GM21515 (cell line): Measurements from ENCODE around the gene ALDH18A1.
"Not testable (repeated sequence)": the region's sequence is repeated elsewhere in the genome, so short reads cannot be mapped to it uniquely, and the experiment has no call there.

Experiments used
- ATAC-seq: cut with Tn5 transposase; IDR thresholded peaks from one replicate; pipeline ENCODE4 v1.9.1; 2021; ENCODE audit not compliant: unreplicated experiment

Gene ALDH18A1

GRCh38 chr10:95656291-95657164 is at the start of gene ALDH18A1:
ALDH18A1 (minus strand) TSS chr10:95656711; CDS start chr10:95653377, 3,334 bp downstream.
- peak; percentile 95 for ATAC-seq

- ATAC-seq = no peak
These were observed 41.9 kb upstream of the ALDH18A1 start for GRCh38 chr10:95698415-95698814.

GRCh38 chr10:95697429-95697828 is 40.9 kb upstream of the ALDH18A1 start:
- no peak for ATAC-seq

- no peak for ATAC-seq
These were observed 38.2 kb upstream of the ALDH18A1 start for GRCh38 chr10:95694665-95695064.

- peak; percentile 98 for ATAC-seq
These were observed 37.4 kb upstream of the ALDH18A1 start, which contains the start of gene TCTN3 for GRCh38 chr10:95693668-95694534. TCTN3 (minus strand) TSS chr10:95693927; CDS start chr10:95693899, 28 bp downstream.

DNA sequence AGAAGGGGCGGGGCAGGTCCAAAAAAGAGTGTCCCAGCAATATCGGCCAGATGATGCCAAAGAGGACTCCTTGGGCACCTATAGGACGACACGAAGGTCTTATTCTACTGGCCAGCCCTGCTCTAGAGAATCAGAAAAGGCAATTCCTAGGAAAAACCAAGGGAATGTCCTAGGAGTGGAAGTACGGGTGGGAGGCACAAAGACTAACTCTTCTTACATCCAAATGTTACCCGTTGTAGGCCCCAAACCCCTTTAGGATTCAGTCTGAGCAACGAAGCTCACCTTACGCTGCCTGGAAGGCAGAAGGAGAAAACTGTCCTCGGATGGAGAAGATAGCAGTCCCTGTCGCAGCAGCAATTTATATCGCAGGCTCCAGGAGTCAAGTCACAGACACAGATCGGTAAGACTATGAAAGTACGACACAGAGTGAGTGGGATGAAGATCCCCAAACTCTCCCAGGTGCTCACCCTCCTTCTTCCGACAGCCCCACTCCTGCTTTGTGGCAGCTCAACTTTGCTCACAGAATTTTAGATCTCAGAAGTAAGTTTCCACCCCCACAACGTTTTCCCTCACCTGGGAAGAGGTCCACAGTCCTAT is 36.7 kb upstream of the ALDH18A1 start:
- peak; percentile 2 for ATAC-seq

DNA sequence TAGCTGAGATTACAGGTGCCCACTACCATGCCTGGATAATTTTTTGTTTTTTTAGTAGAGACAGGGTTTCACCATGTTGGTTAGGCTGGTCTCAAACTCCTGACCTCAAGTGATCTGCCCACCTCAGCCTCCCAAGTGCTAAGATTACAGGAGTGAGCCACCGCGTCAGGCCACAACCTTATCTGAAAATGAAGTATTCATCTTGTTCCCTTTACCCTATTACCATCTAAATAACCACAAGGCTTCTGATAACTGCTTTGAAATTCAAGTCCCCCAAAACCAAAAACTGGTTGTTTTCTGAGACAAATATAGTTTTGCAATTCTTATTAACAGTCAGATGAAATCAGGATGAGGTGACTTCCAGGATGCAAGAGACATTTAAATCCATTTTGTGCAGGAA is 34.8 kb upstream of the ALDH18A1 start:
- ATAC-seq = no peak

DNA sequence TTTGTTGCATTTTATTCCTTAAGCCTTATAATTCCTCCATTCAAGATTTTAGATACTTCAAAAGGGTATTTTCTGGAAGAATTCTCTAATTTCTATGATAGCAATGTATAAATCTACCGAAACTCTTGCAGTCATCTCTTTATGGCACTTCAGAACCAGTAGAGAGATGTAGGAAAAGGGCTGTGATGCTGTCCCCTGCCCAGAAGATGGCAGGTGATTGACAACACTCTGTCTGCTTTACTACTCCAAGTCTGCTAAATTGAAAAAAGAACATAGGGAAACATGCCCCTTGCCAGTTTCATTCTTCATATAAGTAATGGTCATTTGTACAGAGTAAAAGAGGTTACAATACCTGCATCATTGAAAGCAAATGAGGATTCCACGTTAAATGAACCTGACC is 32.1 kb upstream of the ALDH18A1 start:
- no peak for ATAC-seq

DNA sequence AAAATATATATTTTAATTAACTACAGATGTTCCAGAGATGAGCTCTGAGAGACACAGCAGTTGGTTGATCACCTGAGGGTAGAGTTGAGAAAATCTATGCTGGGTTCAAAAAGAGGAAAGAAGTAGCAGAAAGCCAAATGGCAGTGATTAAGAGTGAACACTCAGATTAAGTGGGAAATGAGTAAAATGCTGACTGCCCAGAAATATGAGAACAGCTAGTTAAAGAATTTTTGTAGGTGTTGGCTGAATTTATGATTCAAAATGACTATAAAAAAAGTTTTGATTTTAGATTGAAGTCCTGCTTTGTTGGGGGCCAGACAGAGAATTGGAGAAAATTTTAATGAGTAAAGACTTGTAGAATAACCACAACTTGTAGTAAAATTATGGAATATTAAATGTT is 27.5 kb upstream of the ALDH18A1 start:
- ATAC-seq = no peak

DNA sequence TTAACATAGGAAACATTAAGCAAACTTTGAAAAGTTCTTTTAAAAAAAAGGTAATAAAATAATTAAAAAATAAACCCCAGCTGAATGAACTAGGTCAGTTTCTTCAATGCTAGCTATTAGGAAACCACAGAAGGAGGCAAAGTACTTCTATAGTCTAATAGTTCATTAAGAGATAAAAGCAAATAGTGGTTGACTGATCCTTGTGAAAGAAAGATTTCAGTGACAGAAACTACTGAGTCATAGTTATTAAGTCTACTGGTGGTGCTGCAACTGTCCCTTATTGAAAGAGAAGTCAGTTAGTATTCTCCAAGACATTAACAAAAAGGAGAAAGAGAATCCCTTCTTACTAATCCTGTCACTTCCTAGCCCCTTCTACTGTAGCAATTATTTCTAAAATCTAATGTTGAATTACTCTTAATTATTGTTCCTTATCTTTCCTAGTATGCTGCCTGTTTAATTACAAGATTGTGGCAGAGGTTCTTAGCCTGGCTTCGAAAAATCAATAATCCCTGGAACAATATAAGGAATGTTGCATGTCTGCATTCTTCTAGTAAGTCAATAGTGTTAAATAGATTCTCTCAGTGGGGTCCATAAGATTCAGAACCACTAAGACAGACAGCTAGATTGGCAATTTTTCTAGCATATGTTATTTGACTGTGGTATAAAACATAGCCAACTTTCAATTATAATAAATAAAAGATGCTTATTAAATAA is 19.0 kb upstream of the ALDH18A1 start:
- no peak for ATAC-seq

DNA sequence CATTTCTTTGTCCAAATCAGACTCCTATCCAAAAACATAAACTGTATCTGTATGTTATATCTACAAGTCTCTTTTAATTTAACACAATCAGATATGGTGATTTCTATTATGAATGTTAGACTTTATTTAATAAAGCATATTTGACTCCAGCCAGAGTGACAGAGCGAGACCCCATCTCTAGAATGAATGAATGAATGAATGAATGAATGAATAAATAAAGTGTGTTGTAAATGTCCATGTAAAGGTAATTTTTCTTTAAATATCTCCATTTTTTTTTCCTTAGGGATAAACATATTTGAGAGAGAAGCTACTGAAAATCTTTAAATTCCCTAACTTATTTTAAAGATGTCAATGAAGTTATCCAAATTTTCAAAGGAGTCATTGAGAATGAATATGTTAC is 18.1 kb upstream of the ALDH18A1 start:
- ATAC-seq = no peak

DNA sequence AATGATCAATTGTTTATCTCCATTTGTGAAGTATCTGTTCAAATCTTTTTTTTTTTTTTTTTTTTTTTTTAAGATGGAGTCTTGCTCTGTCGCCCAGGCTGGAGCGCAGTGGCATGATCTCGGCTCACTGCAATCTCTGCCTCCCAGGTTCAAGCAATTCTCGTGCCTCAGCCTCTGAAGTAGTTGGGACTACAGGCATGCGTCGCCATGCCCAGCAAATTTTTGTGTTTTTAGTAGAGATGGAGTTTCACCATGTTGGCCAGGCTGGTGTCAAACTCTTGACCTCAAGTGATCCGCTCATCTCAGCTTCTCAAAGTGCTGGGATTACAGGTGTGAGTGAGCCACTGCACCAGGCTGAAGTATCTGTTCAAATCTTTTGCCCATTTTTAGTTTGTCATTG is 16.1 kb upstream of the ALDH18A1 start:
- ATAC-seq = not testable (repeated sequence)

DNA sequence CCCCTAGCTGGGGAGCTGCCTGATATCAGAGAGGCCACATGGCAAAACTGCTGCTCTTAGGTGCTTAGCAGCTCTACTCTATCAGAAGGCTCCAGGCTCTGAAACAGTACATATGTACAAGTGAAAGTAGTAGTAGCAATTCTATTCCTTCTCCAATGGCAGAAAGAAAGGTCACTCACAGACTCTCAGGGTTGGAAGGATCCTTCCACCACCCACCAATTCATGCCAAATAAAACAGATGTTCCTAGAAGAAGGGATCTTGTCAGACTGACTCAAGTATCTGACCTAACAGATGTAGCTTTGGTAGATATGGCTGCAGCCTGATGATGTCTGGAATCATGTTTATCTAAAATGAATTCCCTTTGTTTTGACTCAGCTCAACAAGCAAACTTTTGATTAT is 8.0 kb upstream of the ALDH18A1 start:
- no peak for ATAC-seq

DNA sequence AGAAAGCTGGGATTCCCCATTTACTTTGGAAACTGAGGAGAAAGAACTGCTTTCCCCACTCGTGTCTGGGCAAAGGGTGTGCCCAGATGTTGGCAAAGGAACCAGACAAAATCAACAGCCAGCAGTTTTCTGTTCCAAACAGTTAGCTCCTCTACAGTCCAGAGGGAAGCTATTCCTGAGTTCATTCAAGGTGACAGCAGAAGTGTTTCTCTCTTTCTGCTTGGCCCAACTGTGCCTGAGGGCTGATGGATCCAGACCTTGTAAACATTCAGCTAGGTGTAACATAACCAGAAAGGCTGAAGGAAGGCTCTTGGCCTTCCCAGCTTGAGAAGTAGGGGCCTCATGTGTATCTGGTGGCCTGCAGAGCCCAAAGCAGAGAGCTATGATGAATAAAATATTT is 7.0 kb upstream of the ALDH18A1 start:
- no peak for ATAC-seq

DNA sequence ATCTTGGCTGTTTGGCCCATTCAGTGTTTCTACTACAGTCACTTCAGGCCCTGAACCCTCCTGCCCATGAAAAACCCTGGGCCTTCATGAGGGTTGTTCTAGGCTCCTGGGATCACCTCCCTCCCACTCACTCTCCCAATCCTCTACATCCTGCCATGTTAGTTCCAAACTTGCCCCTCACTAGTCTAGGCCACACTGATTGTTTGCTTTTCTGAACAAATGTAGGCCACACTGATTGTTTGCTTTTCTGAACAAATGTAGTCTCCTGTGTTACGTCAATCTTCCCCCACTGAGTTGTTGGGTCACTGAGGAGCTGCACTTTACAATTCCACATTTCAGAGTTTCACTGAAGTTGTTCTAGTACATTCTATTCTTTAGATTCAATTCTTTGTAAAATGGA is 5.3 kb upstream of the ALDH18A1 start:
- no peak for ATAC-seq

DNA sequence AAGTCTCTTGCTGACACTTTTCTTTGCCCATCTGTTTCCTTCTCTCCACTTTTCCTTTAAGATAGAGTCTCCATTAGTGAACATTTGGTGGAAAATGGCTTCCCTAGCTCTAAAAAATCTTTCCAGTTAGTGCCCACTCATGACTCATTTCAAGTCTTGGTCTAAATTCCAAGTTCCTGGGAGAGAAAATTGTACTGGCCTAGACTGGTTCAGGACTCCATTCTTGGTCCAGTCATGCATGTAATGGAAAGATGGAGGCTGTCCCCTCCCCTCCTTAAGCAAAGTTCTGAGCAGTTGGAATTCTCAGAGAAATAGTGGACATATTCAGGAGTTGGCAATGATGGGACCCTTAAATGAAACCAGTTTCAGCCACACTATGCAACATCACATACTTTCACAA is 3.8 kb upstream of the ALDH18A1 start:
- no peak for ATAC-seq

DNA sequence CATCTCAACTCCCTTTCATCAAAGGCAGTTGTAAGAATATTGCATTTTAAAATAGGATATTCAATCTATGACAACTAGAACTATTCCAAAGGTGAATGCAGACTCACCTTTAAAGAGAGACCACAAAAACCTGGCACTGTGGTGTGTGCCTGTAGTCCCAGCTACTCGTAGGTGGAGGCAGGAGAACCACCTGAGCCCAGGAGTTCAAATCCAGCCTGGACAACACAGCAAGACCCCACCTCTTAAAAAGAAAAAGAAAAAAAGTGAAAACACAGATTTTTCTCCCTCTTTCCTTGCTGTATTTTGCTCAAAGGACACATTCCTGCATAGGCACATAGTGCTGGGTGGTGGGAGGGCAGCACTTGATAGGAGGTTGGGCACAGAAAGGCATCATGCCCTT is 739 bp upstream of the ALDH18A1 start:
- no peak for ATAC-seq

- peak; percentile 6 for ATAC-seq
These were observed 780 bp downstream of the ALDH18A1 start for GRCh38 chr10:95655571-95656290.

- no peak for ATAC-seq
These were observed 2.6 kb downstream of the ALDH18A1 start for GRCh38 chr10:95653895-95654294.
